MCF 10A (cell line): ENCODE results near the gene ANKUB1. TPM values are rescaled to one million over a fixed set of nuclear protein-coding genes. Genes with fewer than 3 reads are reported as not detected.

Experiments used
- BruUV-seq: library from RNA; stranded (reverse); fragments of 400-500 nt; replicated peaks from 2 replicates; lab custom pipeline; 2021; lab: Mats Ljungman, UMichigan
- CTCF ChIA-PET: fragments of 300-600 bp; sonication (Branson Sonifier 250); formaldehyde crosslinking; extraction: SDS; loops from one replicate; lab custom pipeline; 2021; ENCODE audit warnings: antibody characterized with exemption, inconsistent platforms; lab: Yijun Ruan, JAX
- POLR2A ChIA-PET: fragments of 300-600, 350-650 bp; sonication (Branson Sonifier 250); formaldehyde crosslinking; extraction: SDS; loops from one replicate; lab custom pipeline; 2020; ENCODE audit warnings: antibody characterized with exemption, inconsistent platforms; lab: Yijun Ruan, JAX
- DNase-seq: peaks from one replicate; pipeline ENCODE4 v3.0.0-alpha.2; 2018; ENCODE audit not compliant: unreplicated experiment
- H3K27ac Mint-ChIP-seq: one replicate; pipeline ENCODE4 v1.8.0; 2022; ENCODE audit warnings: mild to moderate bottlenecking, low read depth, mixed read lengths; ENCODE audit not compliant: unreplicated experiment
- H3K27me3 Mint-ChIP-seq: one replicate; pipeline ENCODE4 v1.8.0; 2022; ENCODE audit warnings: mixed read lengths; ENCODE audit not compliant: insufficient read depth, unreplicated experiment
- H3K36me3 Mint-ChIP-seq: one replicate; pipeline ENCODE4 v1.8.0; 2022; ENCODE audit warnings: mild to moderate bottlenecking, moderate library complexity, mixed read lengths; ENCODE audit not compliant: insufficient read depth, unreplicated experiment
- H3K4me1 Mint-ChIP-seq: one replicate; pipeline ENCODE4 v1.8.0; 2022; ENCODE audit warnings: mixed read lengths; ENCODE audit not compliant: insufficient read depth, unreplicated experiment
- H3K4me3 Mint-ChIP-seq: one replicate; pipeline ENCODE4 v1.8.0; 2022; ENCODE audit warnings: mild to moderate bottlenecking, moderate library complexity, mixed read lengths; ENCODE audit not compliant: unreplicated experiment
- H3K9me3 Mint-ChIP-seq: one replicate; pipeline ENCODE4 v1.8.0; 2022; ENCODE audit warnings: mixed read lengths; ENCODE audit not compliant: unreplicated experiment
- intact Hi-C: fragments of 100-400 bp; cut with micrococcal nuclease; formaldehyde crosslinking; loops from 2 replicates; pipeline ENCODE4 v1.14.1; 2022
- total RNA-seq: library from RNA; stranded (reverse); gene quantifications from 2 replicates; pipeline ENCODE4 v1.2.3, GENCODE V29; 2022
- TF ChIP-seq, protein P1 (sequence below): fragments of 200-600 bp; IDR thresholded peaks from one replicate; pipeline ENCODE4 v1.8.0; 2022; ENCODE audit warnings: antibody characterized with exemption, mild to moderate bottlenecking; ENCODE audit not compliant: unreplicated experiment

ANKUB1 gene
- total RNA-seq, 1 experiment from 2014 or later: not detected

DNA sequence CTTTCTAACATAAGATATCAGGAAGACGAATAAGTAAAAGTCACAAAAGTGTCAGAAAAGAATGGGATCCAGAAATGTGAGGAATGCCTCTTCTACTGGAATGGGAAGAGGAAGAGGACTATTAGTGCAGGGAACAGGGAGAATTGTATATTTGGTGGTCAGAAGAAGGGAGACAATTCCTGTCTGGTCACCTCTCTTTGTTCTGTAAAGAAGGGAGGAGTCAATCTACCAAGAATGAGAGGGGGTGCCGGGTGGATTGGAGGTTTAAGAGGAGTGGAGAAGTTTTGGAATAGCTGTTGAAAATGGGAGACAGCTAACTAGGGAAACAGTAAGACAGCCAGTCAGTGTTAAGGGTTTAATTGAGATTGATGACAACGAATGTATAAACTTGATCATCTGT, 60.1 kb downstream of the ANKUB1 start:
- TF ChIP-seq, protein P1, sequence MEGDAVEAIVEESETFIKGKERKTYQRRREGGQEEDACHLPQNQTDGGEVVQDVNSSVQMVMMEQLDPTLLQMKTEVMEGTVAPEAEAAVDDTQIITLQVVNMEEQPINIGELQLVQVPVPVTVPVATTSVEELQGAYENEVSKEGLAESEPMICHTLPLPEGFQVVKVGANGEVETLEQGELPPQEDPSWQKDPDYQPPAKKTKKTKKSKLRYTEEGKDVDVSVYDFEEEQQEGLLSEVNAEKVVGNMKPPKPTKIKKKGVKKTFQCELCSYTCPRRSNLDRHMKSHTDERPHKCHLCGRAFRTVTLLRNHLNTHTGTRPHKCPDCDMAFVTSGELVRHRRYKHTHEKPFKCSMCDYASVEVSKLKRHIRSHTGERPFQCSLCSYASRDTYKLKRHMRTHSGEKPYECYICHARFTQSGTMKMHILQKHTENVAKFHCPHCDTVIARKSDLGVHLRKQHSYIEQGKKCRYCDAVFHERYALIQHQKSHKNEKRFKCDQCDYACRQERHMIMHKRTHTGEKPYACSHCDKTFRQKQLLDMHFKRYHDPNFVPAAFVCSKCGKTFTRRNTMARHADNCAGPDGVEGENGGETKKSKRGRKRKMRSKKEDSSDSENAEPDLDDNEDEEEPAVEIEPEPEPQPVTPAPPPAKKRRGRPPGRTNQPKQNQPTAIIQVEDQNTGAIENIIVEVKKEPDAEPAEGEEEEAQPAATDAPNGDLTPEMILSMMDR: no peak
- ChIA-PET POLR2A (no interaction called here), CTCF (interaction anchor here (0.5 kb wide), 1 partner anchor 1413 kb away, joined by 3 read pairs; no protein-coding TSS in a partner anchor)
- H3K36me3 Mint-ChIP-seq: no peaks in the 10 kb centered on the region
- H3K4me3 Mint-ChIP-seq: no peak overlapping the region
- BruUV-seq: no TSS peak
- H3K9me3 Mint-ChIP-seq: no peaks in the 10 kb centered on the region
- H3K27me3 Mint-ChIP-seq: no peaks in the 10 kb centered on the region
- peaks cover 16% of the 10 kb centered on the region for H3K4me1 Mint-ChIP-seq
- intact Hi-C loops: no loop called here
- DNase-seq: no peak
- no peak overlapping the region for H3K27ac Mint-ChIP-seq

DNA sequence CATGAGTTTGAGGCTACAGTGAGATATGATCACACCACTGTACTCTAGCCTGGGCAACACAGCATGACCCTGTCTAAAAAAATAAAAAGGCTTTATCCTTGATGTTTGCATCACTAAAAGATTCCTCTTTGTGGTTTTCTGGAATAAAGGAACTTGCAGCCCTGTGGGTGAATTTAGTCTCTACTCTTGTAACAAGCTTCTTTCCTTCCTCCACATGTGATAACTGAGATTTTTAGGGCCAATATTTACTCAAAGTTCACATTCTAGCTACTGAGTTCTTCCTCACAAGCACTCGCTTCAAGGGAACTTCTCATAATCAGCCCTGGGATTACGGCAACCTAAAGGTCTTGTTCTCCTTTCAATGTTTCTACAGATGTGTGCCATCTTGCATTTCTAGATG, 64.7 kb downstream of the ANKUB1 start:
- CTCF ChIA-PET: interaction anchor here (0.7 to 1.6 kb wide), 6 partner anchors 9 to 226 kb away, joined by 3 to 8 read pairs (median 4); no protein-coding TSS in a partner anchor
- TF ChIP-seq, protein P1: no peak
- no peaks in the 10 kb centered on the region for H3K36me3 Mint-ChIP-seq
- no peaks in the 10 kb centered on the region for H3K9me3 Mint-ChIP-seq
- H3K4me3 Mint-ChIP-seq: no peak overlapping the region
- POLR2A ChIA-PET: interaction anchor here (0.6 to 1.0 kb wide), 3 partner anchors 8 to 44 kb away, joined by 3 read pairs; no protein-coding TSS in a partner anchor
- BruUV-seq: no TSS peak
- H3K27me3 Mint-ChIP-seq: no peaks in the 10 kb centered on the region
- H3K4me1 Mint-ChIP-seq: no peaks in the 10 kb centered on the region
- DNase-seq: no peak
- intact Hi-C loops: no loop called here
- no peak overlapping the region for H3K27ac Mint-ChIP-seq

DNA sequence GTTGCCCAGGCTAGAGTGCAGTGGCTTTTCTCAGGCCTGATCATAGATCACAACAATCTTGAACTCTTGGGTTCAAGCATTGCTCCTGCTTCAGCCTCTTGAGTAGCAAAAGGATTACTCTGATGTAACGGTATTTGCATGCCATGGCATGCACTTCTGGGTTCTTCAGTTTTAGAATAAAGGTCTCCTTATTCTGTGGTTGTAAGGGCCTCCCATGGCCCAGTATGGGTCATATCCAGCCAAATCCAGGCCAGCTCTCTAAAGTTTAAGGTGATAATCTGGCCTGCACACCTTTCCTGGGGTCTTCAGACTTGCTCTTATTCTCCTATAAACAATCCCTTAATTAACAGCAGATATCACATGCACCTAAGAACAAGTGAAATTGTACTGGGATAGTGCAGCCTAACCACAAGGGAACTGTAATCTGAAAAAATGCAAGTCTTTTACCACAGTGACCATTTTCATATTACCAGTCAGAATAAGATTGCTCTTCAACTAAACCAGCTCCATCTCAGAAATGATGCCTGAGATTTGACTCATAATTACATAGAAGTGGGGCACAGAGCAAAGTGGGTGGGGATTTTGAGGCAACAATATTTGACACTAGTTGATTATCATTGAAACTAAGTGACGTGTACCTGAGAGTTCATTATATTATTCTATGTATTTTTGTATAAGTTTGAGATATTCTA, 65.5 kb downstream of the ANKUB1 start:
- CTCF ChIA-PET: interaction anchor here (0.6 to 1.6 kb wide), 5 partner anchors 10 to 225 kb away, joined by 3 to 8 read pairs (median 4); no protein-coding TSS in a partner anchor
- no TSS peak for BruUV-seq

DNA sequence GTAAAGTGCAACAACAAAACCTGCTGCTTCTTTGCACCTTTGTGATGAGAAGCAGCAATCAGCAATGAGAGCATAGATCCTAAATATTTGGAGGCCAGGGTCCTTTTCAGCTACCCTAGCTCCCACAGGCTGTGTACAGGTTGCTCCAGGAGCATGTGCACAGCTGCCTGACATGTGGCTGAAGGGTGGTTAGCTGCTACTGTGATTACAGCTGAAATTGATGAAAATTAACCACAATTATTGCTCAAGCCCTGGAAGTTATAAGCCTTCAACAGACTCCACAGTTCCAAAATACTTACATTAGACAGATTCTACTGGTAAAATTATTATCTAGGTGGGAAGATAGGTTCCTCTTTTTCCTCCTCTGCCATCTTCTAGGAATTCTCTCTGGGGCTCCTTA, 68.6 kb downstream of the ANKUB1 start:
- H3K36me3 Mint-ChIP-seq: no peaks in the 10 kb centered on the region
- H3K4me3 Mint-ChIP-seq: no peak overlapping the region
- H3K27me3 Mint-ChIP-seq: no peaks in the 10 kb centered on the region
- BruUV-seq: no TSS peak
- intact Hi-C loops: no loop called here
- no peaks in the 10 kb centered on the region for H3K4me1 Mint-ChIP-seq
- ChIA-PET CTCF (interaction anchor here (0.6 to 1.2 kb wide), 4 partner anchors 155 to 596 kb away, joined by 3 to 4 read pairs (median 3); no protein-coding TSS in a partner anchor), POLR2A (no interaction called here)
- no peaks in the 10 kb centered on the region for H3K9me3 Mint-ChIP-seq
- TF ChIP-seq, protein P1: no peak
- no peak overlapping the region for H3K27ac Mint-ChIP-seq
- no peak for DNase-seq

More for the DNA sequence above, 65.5 kb downstream of the ANKUB1 start:
- no peak overlapping the region for H3K27ac Mint-ChIP-seq
- intact Hi-C loops: no loop called here
- no peaks in the 10 kb centered on the region for H3K27me3 Mint-ChIP-seq
- DNase-seq: no peak
- no peaks in the 10 kb centered on the region for H3K36me3 Mint-ChIP-seq
- POLR2A ChIA-PET: interaction anchor here (0.6 to 1.0 kb wide), 2 partner anchors 10 to 44 kb away, joined by 3 read pairs; no protein-coding TSS in a partner anchor
- TF ChIP-seq, protein P1: no peak
- H3K9me3 Mint-ChIP-seq: no peaks in the 10 kb centered on the region
- H3K4me3 Mint-ChIP-seq: no peak overlapping the region
- H3K4me1 Mint-ChIP-seq: no peaks in the 10 kb centered on the region
